ENCODE results near the gene PALM2AKAP2.
A peak's percentile ranks its signal among the peaks of the same experiment; 100 is the strongest.
"Not testable (repeated sequence)": the region's sequence is repeated elsewhere in the genome, so short reads cannot be mapped to it uniquely, and the experiment has no call there.

Gene PALM2AKAP2

DNA sequence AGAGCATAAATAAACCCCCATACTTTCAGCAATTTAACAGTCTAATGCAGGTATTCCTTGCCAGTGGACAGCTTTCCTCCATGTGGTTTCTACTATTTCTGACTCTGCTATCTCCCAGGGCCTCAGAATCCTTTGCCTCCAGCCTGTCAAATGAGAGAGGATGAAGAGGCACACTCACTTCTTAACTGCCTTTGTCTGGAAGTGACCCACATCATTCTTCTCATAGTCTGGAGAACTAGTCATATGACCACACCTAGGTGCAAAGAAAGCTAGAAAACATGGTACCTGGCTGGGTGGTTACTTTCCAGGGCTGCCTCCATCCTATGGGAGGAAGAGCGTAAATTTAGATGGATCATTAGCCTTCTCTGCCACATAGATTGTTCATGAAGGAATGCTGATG is 22.5 kb downstream of the PALM2AKAP2 start:
- no peak for DNase-seq (ENCODE audit: low read depth, low spot score)

DNA sequence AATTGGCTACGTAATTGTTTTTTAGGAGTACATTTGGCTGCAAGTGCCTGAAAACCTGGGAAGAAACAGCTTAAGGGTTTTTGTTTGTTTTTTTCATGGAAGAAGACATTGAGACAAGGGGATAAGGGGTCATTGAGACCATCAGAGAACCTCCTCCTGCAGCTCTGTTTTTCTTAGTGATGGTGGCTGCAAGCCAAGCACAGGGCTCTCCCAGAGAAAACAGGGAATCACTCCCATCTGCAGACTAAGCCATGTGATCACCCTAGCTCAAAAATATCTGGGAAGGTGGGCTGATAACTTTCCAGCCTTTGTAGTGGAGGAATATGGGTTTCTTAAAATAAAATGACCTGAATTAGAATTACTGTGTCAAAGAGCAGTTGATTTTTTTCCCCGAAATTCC is 25.1 kb downstream of the PALM2AKAP2 start:
- no peak for DNase-seq (ENCODE audit: low read depth, low spot score)

DNA sequence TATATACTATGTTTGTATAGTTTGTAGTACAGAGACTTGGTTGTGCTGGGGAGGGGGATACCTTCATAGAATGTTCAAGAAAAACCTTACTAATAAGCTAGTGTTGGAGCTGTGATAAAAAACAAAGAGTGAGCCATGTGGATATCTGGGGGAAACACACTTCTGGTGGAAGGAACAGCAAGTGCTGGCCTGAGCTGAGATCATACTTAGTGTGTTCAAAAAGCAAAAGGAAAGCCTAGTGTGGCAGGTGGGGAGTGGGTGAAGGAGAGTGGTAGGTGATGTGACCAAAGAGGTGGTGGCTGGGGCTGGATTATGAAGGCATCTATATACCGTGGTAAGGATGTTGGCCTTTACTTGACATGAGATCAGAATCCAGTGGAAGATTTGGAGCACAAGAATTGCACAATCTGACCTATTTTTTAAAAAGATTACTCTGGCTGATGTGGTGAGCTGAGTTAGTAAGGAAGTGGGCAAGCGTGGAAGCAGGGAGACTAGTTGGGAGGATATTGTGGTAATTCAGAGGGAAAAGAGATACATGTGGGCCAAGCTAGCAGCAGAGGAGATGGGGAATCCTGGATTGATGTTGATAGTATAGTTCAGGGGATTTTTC is 26.6 kb downstream of the PALM2AKAP2 start:
- DNase-seq (ENCODE audit: low read depth, low spot score), result no peak

DNA sequence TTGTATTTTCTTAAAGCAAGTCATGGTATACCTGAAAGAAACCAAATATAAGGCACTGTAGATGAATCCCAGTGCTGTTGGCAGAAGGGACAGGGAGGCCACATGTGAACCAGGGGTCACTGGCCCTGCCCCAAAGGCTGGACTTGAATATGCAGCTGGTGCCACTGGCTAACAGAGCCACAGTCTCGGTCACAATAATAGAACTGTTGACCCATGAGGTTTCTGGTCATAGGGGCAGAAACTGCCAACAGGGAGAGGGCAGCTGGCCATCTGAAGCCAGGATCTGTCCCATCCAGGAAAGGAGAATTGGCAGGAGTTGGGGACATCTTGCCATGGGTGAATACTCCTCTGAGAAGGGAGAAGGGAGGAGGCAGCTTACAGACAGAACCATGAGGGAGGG is 31.9 kb downstream of the PALM2AKAP2 start:
- no peak for DNase-seq (ENCODE audit: low read depth, low spot score)

DNA sequence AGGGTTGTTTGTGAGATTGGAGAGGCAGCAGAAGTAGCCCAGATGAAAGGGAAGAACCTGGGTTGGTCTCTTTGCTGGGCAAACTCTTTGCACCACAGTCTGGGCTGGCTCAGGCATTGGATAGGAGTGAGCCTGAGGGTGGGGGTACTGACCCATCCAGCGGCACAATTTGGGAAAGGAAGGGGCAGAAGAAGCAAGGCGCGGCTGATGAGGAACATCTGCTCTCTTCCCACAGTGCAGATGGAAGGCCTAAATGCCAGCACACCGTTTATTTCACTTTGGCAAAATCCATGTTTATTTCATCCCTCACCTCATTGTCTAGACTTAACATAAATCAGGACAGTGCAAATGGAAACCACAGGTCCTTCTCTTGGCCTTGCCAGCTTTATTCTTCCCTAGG is 32.3 kb downstream of the PALM2AKAP2 start:
- DNase-seq (ENCODE audit: low read depth, low spot score), result no peak

DNA sequence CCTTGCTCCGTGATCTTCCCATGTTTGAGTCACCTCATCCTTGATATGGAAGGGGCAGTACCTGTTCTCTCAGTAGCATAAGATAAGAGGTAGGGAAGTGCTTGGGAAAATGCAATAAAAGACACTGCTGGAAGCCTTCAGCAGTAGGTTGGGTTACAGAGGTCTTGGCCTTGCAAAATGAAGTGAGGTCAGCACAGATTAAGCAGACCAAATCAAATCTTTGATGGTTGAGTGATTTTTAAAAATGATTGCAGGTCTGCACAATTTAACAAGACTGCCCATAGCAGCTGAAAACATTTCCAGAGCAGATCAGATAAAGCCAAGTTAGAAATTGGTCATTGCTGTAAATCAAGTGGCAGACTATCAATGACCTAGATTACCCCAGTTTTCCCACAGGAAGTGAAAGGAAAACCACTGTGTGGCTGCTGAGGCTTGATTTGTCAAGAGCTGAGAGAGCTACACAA is 32.9 kb downstream of the PALM2AKAP2 start:
- DNase-seq (ENCODE audit: low read depth, low spot score), result no peak

DNA sequence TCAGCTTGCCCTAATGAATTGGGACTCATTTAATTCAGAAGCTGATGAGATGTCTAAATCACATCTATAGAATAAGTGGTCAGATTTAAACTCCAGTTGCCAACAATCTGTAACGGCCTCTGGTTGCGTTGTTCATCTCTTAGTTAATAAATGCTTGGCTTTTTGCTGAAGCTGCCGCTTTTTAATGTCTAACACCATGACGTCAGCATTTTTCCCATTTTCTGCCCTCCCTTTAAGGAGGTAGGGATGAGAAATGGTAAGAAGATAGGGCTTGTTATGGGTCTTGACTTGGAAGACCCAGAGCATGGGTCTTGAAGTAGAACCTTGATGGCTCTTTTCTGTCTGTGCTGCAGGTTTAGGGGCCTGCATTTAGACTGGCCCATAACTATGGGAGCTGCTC is 33.3 kb downstream of the PALM2AKAP2 start:
- DNase-seq (ENCODE audit: low read depth, low spot score), result no peak

DNA sequence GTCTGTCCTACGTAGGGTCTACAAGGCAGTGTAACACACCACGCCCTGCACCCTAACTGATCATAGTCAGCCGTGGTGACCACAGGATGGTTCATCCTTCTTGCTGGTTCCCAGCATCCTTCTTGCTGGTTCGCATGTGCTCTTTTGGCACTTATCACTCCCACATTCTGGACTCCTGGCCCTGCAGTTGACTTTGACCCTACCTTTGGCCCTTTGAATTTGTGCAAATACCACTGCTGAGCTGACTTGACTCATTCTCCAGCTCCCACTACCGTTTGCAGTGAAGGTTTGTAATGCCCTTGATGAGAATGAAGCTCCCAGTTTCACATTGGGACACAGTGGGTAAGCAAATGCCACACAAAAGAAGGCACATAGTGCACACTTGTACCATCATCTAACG is 33.8 kb downstream of the PALM2AKAP2 start:
- DNase-seq (ENCODE audit: low read depth, low spot score), result no peak

DNA sequence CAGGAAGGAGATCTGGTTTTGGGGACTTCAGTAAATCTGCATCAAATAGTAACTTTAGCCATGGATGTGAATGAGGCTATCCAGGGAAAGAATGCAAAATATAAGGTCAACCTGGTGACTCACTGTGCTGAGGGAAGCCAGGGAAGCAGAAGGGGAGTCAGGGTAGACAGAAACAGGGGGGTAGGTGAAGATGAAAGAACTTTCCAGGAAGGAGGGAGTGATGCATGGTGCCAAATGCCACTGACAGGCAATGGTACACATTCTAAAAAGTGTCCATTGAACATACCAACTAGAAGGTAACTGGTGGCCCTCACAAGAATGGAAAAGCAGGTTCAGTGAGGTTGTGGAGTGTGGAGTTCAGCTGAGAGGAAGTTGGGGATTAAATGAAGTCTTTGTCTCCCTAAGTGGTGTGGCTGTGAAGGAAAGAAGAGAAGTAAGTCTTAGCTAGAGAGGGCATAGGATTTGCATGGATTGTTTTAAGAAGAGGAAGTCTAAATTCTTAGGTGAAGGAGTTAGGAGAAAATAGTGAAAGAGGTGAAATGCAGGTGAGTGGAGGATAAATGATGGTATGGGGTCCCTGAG is 35.5 kb downstream of the PALM2AKAP2 start:
- DNase-seq (ENCODE audit: low read depth, low spot score), result no peak

DNA sequence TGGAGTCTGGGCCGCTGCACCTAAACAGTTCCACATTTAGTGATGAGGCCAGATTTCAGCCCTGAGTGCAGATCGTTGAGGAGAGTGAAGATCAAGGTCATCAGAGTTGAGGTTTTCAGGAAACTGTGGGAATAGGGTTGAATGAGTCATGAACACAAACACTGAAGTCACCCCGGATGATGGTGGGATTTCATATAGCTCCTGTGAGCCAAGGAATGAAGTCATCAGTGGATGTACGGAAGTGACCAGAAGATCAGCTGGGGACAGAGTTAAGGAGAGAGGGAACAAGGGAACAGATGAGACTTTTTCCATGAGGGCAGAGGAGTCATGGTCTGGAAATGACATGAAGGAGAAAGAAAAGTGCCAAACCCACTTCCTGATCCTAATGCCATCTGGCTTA is 36.5 kb downstream of the PALM2AKAP2 start:
- DNase-seq (ENCODE audit: low read depth, low spot score), result peak; percentile 72

DNA sequence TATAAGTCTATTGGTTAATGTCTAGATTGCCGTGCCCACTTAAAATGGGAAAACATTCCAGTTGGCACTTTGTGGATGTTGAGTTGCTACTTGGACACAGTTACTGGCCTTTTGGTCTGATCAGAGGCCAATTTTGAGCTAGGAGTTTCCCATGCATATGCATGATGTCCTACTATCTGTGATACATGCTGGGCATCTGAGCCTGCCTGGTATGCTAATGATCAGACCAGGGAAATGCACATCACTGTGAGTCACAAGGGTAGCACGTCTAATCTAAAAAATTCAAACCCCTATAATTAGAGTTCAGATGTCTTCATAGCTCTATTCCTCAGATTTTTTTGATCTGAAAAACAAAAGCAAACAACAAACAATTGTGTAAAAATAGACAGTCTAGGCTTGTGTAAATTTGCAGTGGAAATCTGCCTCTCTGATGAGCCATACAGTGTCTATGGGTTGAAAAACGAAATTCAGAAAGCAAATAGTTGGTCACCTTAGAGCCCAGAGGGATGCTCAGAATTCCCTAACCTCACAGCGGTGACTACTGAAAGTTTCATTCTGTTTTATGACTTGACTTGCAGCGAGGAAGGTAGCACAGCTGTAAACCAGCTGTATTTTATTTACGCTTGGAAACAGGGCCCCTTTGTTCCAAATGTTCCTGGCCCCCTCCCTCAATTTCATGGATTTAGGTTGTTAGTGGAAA is 37.3 kb downstream of the PALM2AKAP2 start:
- no peak for DNase-seq (ENCODE audit: low read depth, low spot score)

DNA sequence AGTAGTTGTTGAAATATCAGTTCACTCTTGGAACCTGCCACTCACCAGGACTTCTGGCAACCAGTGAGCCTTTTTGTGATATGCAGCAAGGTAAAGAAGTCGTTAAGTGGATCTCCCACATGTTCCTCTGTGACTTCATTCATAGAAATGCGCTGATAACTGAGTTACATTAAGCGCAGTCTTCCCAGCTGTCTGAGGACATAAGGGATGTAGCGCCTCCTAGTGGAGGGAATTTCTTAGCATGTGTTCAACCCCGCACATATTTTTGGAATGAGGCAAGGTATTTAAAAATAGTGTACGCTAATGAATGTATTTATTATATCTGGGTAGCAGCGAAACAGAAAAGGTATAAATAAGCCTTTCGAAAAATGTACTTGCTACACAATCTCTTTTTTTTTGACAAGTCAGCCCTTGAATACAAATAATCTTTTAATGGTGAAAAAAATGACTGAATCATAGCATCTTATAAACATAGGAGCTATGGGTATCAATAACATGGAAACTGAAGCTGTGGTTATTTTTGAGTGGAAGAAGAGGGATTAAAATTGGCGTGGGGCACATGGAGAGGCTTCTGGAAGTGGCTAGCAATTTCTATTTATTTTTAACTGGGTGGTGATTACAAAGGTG is 38.0 kb downstream of the PALM2AKAP2 start:
- peak; percentile 72 for DNase-seq (ENCODE audit: low read depth, low spot score)

DNA sequence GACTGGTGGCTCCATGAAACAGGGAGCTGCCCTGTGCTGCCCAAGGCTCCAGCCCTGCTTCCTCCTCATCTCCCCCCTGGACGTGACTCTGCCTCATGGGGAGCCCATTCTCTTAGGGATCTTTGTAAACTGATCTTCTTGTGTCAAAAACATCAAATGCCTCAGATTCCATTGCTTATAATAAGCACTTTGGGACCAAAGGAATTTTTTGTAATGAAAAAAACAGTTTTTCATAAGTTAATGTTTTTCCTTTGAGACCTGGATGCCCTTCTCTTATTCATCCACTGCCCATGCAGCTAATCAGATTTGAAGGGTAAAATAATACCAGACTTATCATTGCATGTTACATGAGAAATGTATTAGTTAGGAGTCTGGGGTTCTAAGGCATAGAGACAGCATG is 41.7 kb downstream of the PALM2AKAP2 start:
- no peak for DNase-seq (ENCODE audit: low read depth, low spot score)

DNA sequence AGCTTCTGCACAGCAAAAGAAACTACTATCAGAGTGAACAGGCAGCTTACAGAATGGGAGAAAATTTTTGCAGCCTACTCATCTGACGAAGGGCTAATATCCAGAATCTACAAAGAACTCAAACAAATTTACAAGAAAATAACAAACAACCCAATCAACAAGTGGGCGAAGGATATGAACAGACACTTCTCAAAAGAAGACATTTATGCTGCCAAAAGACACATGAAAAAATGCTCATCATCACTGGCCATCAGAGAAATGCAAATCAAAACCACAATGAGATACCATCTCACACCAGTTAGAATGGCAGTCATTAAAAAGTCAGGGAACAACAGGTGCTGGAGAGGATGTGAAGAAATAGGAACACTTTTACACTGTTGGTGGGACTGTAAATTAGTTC is 45.4 kb downstream of the PALM2AKAP2 start:
- DNase-seq (ENCODE audit: low read depth, low spot score), result not testable (repeated sequence)

DNA sequence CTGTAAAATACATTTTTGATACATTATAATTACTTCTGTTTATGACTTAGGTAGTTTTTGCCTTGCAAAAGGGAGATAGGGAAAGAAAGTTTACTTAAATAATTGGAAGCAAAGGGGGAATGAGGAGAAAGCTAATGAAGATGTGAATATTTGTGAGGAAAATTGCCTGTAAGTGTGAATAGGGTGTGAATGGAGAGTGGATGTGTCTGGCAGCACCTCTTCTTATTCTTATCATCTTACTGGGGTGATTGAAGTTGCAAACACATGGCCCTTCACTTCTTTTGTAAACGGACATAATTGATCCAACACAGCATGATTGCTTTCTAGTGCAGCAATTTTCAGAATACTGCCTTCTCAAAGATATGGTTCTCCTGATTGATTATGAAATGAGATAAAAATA is 46.6 kb downstream of the PALM2AKAP2 start:
- DNase-seq (ENCODE audit: low read depth, low spot score), result no peak

DNA sequence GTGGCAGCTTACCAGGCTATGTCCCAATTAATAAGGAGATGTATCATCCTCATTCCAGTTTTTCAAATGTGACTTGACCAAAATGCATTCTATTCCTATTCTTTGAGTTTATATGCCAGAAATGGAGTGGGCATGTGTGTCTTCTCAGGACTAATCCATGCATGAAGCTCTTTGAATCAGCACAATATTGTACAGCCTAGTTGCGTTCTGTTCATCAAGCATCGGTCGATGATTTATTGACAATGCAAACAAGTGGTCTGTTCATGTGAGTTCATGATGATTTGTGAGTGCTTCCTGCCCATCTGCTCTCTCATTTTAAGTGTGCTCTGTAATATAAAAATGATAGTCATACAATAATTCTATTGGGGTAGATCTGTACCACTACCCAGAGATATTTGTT is 48.3 kb downstream of the PALM2AKAP2 start:
- no peak for DNase-seq (ENCODE audit: low read depth, low spot score)
